GM06990 (cell line): ENCODE data around the gene ZNF799.
"Not testable (repeated sequence)": the region's sequence is repeated elsewhere in the genome, so short reads cannot be mapped to it uniquely, and the experiment has no call there.

Source experiments
- DNase-seq: peaks from one replicate; pipeline ENCODE4 v3.0.0-alpha.2; 2011; ENCODE audit not compliant: insufficient read length; ENCODE audit errors: extremely low read depth
- H3K27me3 ChIP-seq: replicated peaks from 2 replicates; pipeline ENCODE4 v1.6.0; 2011; ENCODE audit warnings: low read length; ENCODE audit not compliant: control insufficient read depth, insufficient read depth
- H3K36me3 ChIP-seq: 2 replicates; pipeline ENCODE4 v1.5.1; 2011; ENCODE audit warnings: low read length; ENCODE audit not compliant: control insufficient read depth, insufficient read depth
- H3K4me3 ChIP-seq: replicated peaks from 2 replicates; pipeline ENCODE4 v1.5.1; 2011; ENCODE audit warnings: low read depth, mild to moderate bottlenecking, control low read depth, low read length
- CTCF ChIP-seq: IDR thresholded peaks from 2 replicates; pipeline ENCODE4 v1.5.1; 2011; ENCODE audit warnings: low read length, control low read depth, mild to moderate bottlenecking, inconsistent platforms; ENCODE audit not compliant: insufficient read depth, poor library complexity, severe bottlenecking

The ZNF799 gene

DNA sequence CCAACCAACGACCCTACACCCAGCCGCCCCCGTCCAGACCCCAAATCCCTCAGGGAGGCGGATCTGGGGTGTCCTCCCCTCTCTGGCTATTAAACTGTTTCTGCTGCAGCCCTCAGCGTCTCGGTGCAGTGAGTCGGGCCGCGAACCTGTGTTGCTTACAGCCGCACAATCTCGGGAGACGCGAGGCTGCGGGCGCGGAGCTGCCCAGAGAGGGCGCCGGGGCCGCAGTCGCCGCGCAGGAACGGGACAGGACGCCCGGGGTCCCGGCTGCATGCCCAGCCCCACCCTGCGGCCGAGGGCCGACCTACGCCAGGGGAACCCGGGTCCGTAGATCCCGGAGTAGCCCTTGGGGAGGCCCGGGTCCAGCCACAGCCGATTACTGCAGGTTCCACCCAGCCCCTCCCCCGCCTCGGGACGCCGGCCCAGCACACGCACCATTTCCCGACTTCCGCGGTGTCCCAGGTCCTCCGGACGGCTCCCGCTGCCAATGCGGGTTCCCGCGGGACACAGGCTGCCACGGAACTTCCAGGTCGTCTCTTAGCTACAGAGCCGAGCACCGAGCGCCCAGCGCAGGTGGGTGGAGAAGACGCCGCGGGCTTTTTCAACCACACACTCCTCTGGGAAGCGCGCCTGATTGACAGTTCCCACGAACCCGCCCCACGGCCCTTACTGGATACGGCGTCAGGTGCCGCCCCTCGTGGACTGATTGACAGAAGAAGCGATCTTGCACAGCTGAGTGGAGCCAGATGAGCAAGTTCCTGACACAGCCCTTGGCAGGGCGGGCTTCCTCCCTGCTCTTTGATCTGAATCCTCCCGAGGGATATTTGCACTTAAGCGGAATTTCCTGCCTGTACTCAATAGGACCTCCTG, at the start of gene ZNF799:
Gene ZNF799, minus strand, starts transcription at position 639 of the 870 bp plus-strand sequence. Its CDS starts 201 bp downstream, at position 438.
- TF ChIP-seq CTCF = peak; percentile 0
- peak within 1 kb of the TSS; percentile 87 for H3K4me3 ChIP-seq

DNA sequence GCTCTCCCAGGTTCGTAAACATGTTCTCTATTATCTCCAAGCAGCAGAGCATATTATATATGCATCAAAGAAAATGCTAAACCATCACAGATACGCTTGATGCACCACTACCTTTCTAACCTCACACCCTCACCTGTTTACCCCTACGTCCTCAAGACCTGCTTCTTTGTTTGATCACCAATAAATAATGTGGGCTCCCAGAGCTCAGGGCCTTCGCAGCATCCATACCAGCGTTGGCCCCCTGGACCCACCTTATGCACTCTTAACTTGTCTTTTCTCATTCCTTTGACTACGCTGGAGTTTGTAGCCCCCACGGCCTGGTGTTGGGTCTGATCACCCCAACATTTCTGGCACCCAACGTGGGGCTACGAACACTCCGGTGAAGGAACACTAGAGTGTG, 49.8 kb upstream of the ZNF799 start:
- no peak for DNase-seq
- H3K36me3 ChIP-seq = no peaks in the 10 kb centered on the region
- H3K4me3 ChIP-seq = no peak overlapping the region
- no peak for TF ChIP-seq CTCF
- H3K27me3 ChIP-seq = no peaks in the 10 kb centered on the region

More for the DNA sequence above, at the start of gene ZNF799:
- Histone ChIP-seq H3K27me3 (no peaks in the 10 kb centered on the region), H3K36me3 (no peaks in the 10 kb centered on the region)
- DNase-seq = peak; percentile 89

GRCh38 chr19:12448808-12449207, 47.7 kb upstream of the ZNF799 start:
- TF ChIP-seq CTCF = no peak
- Histone ChIP-seq H3K36me3 (no peaks in the 10 kb centered on the region), H3K27me3 (no peaks in the 10 kb centered on the region), H3K4me3 (no peak overlapping the region)
- no peak for DNase-seq

DNA sequence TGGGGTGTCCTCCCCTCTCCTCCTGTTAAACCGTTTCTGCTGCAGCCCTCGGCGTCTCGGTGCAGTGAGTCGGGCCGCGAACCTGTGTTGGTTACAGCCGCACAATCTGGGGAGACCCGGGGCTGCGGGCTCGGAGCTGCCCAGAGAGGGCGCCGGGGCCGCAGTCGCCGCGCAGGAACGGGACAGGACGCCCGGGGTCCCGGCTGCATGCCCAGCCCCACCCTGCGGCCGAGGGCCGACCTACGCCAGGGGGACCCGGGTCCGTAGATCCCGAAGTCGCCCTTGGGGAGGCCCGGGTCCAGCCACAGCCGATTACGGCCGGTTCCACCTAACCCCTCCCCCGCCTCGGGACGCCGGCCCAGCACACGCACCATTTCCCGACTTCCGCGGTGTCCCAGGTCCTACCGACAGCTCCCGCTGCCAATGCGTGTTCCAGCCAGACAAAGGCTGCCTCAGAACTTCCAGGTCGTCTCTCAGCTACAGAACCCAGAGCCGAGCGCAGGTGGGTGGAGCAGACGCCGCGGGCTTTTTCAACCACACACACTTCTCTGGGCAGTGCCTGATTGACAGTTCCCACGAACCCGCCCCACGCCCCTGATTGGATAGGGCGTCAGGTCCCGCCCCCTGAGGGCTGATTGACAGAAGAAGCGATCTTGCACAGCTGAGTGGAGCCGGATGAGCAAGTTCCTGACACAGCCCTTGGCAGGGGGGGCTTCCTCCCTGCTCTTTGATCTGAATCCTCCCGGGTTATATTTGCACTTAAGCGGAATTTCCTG, 39.7 kb upstream of the ZNF799 start, which contains the start of gene ZNF443:
Gene ZNF443, minus strand, starts transcription at position 481 of the 776 bp plus-strand sequence. Its CDS starts 107 bp downstream, at position 374.
- peak within 1 kb of the TSS; percentile 81 for H3K4me3 ChIP-seq
- DNase-seq = peak; percentile 97
- no peaks in the 10 kb centered on the region for H3K36me3 ChIP-seq
- no peak for TF ChIP-seq CTCF
- no peaks in the 10 kb centered on the region for H3K27me3 ChIP-seq

DNA sequence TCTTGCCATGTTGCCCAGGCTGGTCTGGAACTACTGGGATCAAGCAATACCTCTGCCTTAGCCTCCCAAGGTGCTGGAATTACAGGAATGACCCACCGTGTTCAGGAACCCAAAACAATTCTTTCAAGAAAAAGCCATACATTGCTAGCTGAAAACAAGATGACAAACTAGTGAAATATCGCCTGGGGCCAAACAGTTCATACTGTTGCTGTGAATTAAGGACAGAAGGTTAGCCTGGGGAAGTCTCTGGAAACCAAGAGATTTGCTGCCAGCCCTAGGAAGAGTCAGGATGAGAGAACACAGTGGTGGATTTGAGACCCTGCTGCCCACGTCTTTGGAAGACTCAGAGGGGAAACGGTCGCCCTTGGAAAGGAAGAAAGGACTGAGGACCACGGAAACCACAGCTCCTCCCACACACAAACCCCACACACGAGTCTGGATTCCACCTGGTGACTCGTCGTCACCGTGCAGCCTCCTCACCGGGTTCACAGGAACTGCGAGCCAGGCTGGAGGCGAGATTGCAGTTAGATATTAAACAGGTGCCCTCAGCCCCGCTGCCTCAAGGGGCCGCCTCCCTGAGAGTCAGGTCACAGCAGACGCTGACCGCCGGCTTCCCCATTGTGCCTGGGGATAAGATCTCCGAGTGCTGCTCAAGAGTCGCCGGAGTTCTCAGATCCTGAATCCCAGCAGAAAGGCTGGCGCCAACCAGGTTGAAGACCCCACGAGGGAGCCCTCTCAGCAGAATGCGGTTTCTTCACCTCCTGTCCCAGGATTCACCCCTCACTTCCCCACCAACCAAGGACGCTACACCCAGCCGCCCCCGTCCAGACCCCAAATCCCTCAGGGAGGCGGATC, 38.8 kb upstream of the ZNF799 start:
- H3K27me3 ChIP-seq, H3K36me3 ChIP-seq: not testable (repeated sequence)
- DNase-seq = peak; percentile 38
- peak overlapping the region; percentile 81 for H3K4me3 ChIP-seq

DNA sequence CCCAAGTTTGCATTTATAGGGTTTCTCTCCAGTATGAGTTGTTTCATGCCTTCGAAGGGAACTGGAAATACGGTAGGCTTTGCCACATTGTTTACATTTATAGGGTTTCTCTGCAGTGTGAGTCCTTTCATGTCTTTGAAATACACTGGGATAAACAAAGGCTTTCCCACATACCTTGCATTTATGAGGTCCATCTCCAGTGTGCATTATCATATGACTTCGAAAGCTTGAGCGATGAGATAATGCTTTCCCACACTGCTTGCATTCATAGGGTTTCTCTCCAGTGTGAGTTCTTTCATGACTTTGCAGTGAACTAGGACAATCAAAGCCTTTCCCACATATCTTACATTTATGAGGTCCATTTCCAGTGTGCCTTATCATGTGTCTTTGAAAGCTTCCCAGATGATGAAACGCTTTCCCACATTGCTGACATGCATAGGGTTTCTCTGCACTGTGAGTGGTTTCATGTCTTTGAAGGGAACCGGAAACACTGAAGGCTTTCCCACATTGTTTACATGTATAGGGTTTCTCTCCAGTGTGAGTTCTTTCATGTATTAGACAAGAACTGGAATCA, 29.7 kb upstream of the ZNF799 start:
- H3K27me3 ChIP-seq, H3K36me3 ChIP-seq, DNase-seq, H3K4me3 ChIP-seq: not testable (repeated sequence)
